ENCODE data around the gene LRMDA.

Gene LRMDA

GRCh38 chr10:76086170-76086760, 654.8 kb downstream of the LRMDA start:
- Histone ChIP-seq H4K20me1 (ENCODE audit: low read depth, low read length) (no peaks in the 10 kb centered on the region), H3K9me2 (replicated peaks; ENCODE audit: insufficient read depth, low read length) (no peaks in the 10 kb centered on the region), H3K79me2 (ENCODE audit: insufficient read depth, low read length) (no peaks in the 10 kb centered on the region), H3K27ac (ENCODE audit: low read depth, low read length) (no peak overlapping the region), H3K27me3 (ENCODE audit: low read length) (no peaks in the 10 kb centered on the region), H3K4me2 (ENCODE audit: low read depth, low read length, poor library complexity, severe bottlenecking) (no peak overlapping the region), H2AFZ (ENCODE audit: low read depth, low read length, severe bottlenecking) (no peak overlapping the region), H3K9me3 (ENCODE audit: insufficient read depth, low read length) (no peaks in the 10 kb centered on the region), H3K4me3 (ENCODE audit: insufficient read depth, low read length, poor library complexity, severe bottlenecking) (no peak overlapping the region), H3K9ac (ENCODE audit: low read length) (no peak overlapping the region), H3F3A (ENCODE audit: insufficient read depth) (no peaks in the 10 kb centered on the region), H3K36me3 (ENCODE audit: low read length) (no peaks in the 10 kb centered on the region)
- TF ChIP-seq CTCF (IDR thresholded peaks at IDR 0.05; ENCODE audit: insufficient read depth, low read length, poor library complexity, severe bottlenecking): no peak
- no peak for TF ChIP-seq EZH2phosphoT487 (conservative IDR thresholded peaks at IDR 0.05; ENCODE audit: low read length)

- no peaks in the 10 kb centered on the region for H3K9me3 ChIP-seq (ENCODE audit: insufficient read depth, low read length)
- H3K4me3 ChIP-seq (ENCODE audit: insufficient read depth, low read length, poor library complexity, severe bottlenecking): no peak overlapping the region
- no peaks in the 10 kb centered on the region for H3K27me3 ChIP-seq (ENCODE audit: low read length)
- TF ChIP-seq CTCF (IDR thresholded peaks at IDR 0.05; ENCODE audit: insufficient read depth, low read length, poor library complexity, severe bottlenecking) (peak; percentile 15), EZH2phosphoT487 (conservative IDR thresholded peaks at IDR 0.05; ENCODE audit: low read length) (no peak)
- no peaks in the 10 kb centered on the region for H3K9me2 ChIP-seq (replicated peaks; ENCODE audit: insufficient read depth, low read length)
- no peak overlapping the region for H2AFZ ChIP-seq (ENCODE audit: low read depth, low read length, severe bottlenecking)
- H3K27ac ChIP-seq (ENCODE audit: low read depth, low read length): no peak overlapping the region
- H3K4me2 ChIP-seq (ENCODE audit: low read depth, low read length, poor library complexity, severe bottlenecking): no peak overlapping the region
- H3K36me3 ChIP-seq (ENCODE audit: low read length): no peaks in the 10 kb centered on the region
- H3K79me2 ChIP-seq (ENCODE audit: insufficient read depth, low read length): no peaks in the 10 kb centered on the region
- no peaks in the 10 kb centered on the region for H3F3A ChIP-seq (ENCODE audit: insufficient read depth)
- no peak overlapping the region for H3K9ac ChIP-seq (ENCODE audit: low read length)
- no peaks in the 10 kb centered on the region for H4K20me1 ChIP-seq (ENCODE audit: low read depth, low read length)
Measured at GRCh38 chr10:76086761-76087639, 655.6 kb downstream of the LRMDA start.

- H3F3A ChIP-seq (ENCODE audit: insufficient read depth): no peaks in the 10 kb centered on the region
- no peaks in the 10 kb centered on the region for H3K9me3 ChIP-seq (ENCODE audit: insufficient read depth, low read length)
- H3K4me2 ChIP-seq (ENCODE audit: low read depth, low read length, poor library complexity, severe bottlenecking): no peak overlapping the region
- H4K20me1 ChIP-seq (ENCODE audit: low read depth, low read length): no peaks in the 10 kb centered on the region
- no peak overlapping the region for H3K4me3 ChIP-seq (ENCODE audit: insufficient read depth, low read length, poor library complexity, severe bottlenecking)
- no peak overlapping the region for H3K27ac ChIP-seq (ENCODE audit: low read depth, low read length)
- no peak overlapping the region for H3K9ac ChIP-seq (ENCODE audit: low read length)
- no peaks in the 10 kb centered on the region for H3K36me3 ChIP-seq (ENCODE audit: low read length)
- no peaks in the 10 kb centered on the region for H3K27me3 ChIP-seq (ENCODE audit: low read length)
- no peaks in the 10 kb centered on the region for H3K79me2 ChIP-seq (ENCODE audit: insufficient read depth, low read length)
- H3K9me2 ChIP-seq (replicated peaks; ENCODE audit: insufficient read depth, low read length): no peaks in the 10 kb centered on the region
- no peak overlapping the region for H2AFZ ChIP-seq (ENCODE audit: low read depth, low read length, severe bottlenecking)
- TF ChIP-seq CTCF (IDR thresholded peaks at IDR 0.05; ENCODE audit: insufficient read depth, low read length, poor library complexity, severe bottlenecking) (no peak), EZH2phosphoT487 (conservative IDR thresholded peaks at IDR 0.05; ENCODE audit: low read length) (no peak)
Measured at GRCh38 chr10:76088008-76088407, 656.6 kb downstream of the LRMDA start.

Measured in SU-DHL-6 (cell line).